Stimulated activated CD8-positive, alpha-beta memory T cell treated with anti-CD3 and anti-CD28 coated beads, Interleukin-7, amount 100 ng/mL, for 48 hours (primary cell): ENCODE measurements around the gene TENM3.

Source experiments
- DNase-seq, 2 donors: peaks; one replicate each; pipeline ENCODE4 v3.0.0-alpha.2; 2020; ENCODE audit warnings: low read depth in 1 of 2; ENCODE audit errors: extremely low read depth in 1 of 2

TENM3 gene

GRCh38 chr4:182825786-182826185 is 582.6 kb downstream of the TENM3 start:
- no peak for DNase-seq

GRCh38 chr4:182826391-182826790 is 583.2 kb downstream of the TENM3 start:
- DNase-seq = no peak

- DNase-seq = no peak
These were observed 584.0 kb downstream of the TENM3 start for GRCh38 chr4:182827166-182827565.

- DNase-seq = no peak
These were observed 584.8 kb downstream of the TENM3 start for GRCh38 chr4:182827954-182828353.

- DNase-seq = no peak
These were observed 585.3 kb downstream of the TENM3 start for GRCh38 chr4:182828360-182829025.

GRCh38 chr4:182829196-182829595 is 586.0 kb downstream of the TENM3 start:
- no peak for DNase-seq

- no peak for DNase-seq
These were observed 588.2 kb downstream of the TENM3 start for GRCh38 chr4:182831376-182831775.

GRCh38 chr4:182832352-182833120 is 589.3 kb downstream of the TENM3 start:
- DNase-seq = no peak

- no peak for DNase-seq
These were observed 592.0 kb downstream of the TENM3 start for GRCh38 chr4:182835006-182835740.

GRCh38 chr4:182837831-182838230 is 594.6 kb downstream of the TENM3 start:
- no peak for DNase-seq

GRCh38 chr4:182838535-182838934 is 595.3 kb downstream of the TENM3 start:
- no peak for DNase-seq

- DNase-seq = no peak
These were observed 596.1 kb downstream of the TENM3 start for GRCh38 chr4:182839256-182839655.

- no peak for DNase-seq
These were observed 596.9 kb downstream of the TENM3 start for GRCh38 chr4:182840108-182840507.

- DNase-seq = no peak
These were observed 599.0 kb downstream of the TENM3 start for GRCh38 chr4:182842104-182842600.

- no peak for DNase-seq
These were observed 599.7 kb downstream of the TENM3 start for GRCh38 chr4:182842759-182843390.

- DNase-seq = no peak
These were observed 600.7 kb downstream of the TENM3 start for GRCh38 chr4:182843808-182844325.

- no peak for DNase-seq
These were observed 602.4 kb downstream of the TENM3 start for GRCh38 chr4:182845618-182846017.

- DNase-seq = no peak
These were observed 602.8 kb downstream of the TENM3 start for GRCh38 chr4:182846036-182846435.

GRCh38 chr4:182847576-182848450 is 604.6 kb downstream of the TENM3 start:
- DNase-seq = no peak

GRCh38 chr4:182848685-182849084 is 605.5 kb downstream of the TENM3 start:
- no peak for DNase-seq
